ENCODE results near the gene MAN2C1.

DNA sequence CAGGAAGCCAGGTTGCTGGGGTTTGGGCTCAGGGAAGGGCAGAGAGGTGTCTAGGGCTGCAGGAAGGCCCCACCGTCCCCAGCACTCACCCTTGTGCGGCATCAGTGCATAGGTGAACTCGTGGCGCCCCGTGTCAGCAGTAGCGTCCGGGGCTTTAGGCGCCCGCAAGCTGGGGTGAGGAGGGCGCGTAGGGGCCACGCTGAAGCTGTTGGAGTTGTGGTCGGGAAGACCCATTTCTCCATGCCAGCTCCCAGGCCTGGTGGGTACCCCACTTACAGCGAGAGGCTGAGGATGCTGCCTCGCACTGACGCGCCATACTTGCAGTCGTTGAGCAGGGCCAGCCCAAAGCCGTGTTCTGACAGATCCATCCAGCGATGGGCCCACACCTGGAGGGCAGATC is 11.9 kb downstream of the MAN2C1 start:
- TF ChIP-seq, protein P1, sequence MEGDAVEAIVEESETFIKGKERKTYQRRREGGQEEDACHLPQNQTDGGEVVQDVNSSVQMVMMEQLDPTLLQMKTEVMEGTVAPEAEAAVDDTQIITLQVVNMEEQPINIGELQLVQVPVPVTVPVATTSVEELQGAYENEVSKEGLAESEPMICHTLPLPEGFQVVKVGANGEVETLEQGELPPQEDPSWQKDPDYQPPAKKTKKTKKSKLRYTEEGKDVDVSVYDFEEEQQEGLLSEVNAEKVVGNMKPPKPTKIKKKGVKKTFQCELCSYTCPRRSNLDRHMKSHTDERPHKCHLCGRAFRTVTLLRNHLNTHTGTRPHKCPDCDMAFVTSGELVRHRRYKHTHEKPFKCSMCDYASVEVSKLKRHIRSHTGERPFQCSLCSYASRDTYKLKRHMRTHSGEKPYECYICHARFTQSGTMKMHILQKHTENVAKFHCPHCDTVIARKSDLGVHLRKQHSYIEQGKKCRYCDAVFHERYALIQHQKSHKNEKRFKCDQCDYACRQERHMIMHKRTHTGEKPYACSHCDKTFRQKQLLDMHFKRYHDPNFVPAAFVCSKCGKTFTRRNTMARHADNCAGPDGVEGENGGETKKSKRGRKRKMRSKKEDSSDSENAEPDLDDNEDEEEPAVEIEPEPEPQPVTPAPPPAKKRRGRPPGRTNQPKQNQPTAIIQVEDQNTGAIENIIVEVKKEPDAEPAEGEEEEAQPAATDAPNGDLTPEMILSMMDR (IDR thresholded peaks at IDR 0.05), result no peak
- no peak for TF ChIP-seq POLR2A (IDR thresholded peaks at IDR 0.05)

Data from heart left ventricle (tissue), 13 donors.